RWPE2 (cell line): Measurements from ENCODE around the gene E2F6.
A peak's percentile ranks its signal among the peaks of the same experiment; 100 is the strongest.

Experiments used
- ATAC-seq: fragments of 200-7000 bp; cut with Tn5 transposase; 3 replicates; pipeline ENCODE4 v1.9.1; 2021; ENCODE audit warnings: low read depth
- DNase-seq: peaks from one replicate; pipeline ENCODE4 v3.0.0-alpha.2; 2020; ENCODE audit warnings: low spot score
- H3K27ac ChIP-seq: fragments of 450-650 bp; 2 replicates; pipeline ENCODE4 v1.5.1; 2017; ENCODE audit warnings: mild to moderate bottlenecking; ENCODE audit not compliant: poor library complexity, severe bottlenecking
- H3K27me3 ChIP-seq: fragments of 250-450 bp; sonication (Bioruptor Pico); 2 replicates; pipeline ENCODE4 v1.5.1; 2021; ENCODE audit warnings: mild to moderate bottlenecking, moderate library complexity; ENCODE audit not compliant: insufficient read depth, poor library complexity, severe bottlenecking
- H3K36me3 ChIP-seq: fragments of 250-450 bp; sonication (Bioruptor Pico); 2 replicates; pipeline ENCODE4 v1.5.1; 2020; ENCODE audit warnings: low read depth, mild to moderate bottlenecking, moderate library complexity
- H3K4me1 ChIP-seq: fragments of 250-450 bp; sonication (Bioruptor Pico); 2 replicates; pipeline ENCODE4 v1.5.1; 2021; ENCODE audit warnings: mild to moderate bottlenecking, moderate library complexity; ENCODE audit not compliant: insufficient read depth, poor library complexity, severe bottlenecking
- H3K4me3 ChIP-seq: fragments of 250-450 bp; sonication (Bioruptor Pico); 2 replicates; pipeline ENCODE4 v1.5.1; 2021; ENCODE audit warnings: mild to moderate bottlenecking, moderate library complexity; ENCODE audit not compliant: severe bottlenecking
- H3K9me3 ChIP-seq: fragments of 250-450 bp; sonication (Bioruptor Pico); 2 replicates; pipeline ENCODE4 v1.5.1; 2021; ENCODE audit warnings: mild to moderate bottlenecking, moderate library complexity; ENCODE audit not compliant: severe bottlenecking
- TF ChIP-seq, protein P1 (sequence below): fragments of 450-650 bp; IDR thresholded peaks from one replicate; pipeline ENCODE4 v1.5.1; 2017; ENCODE audit warnings: mild to moderate bottlenecking, moderate library complexity; ENCODE audit not compliant: poor library complexity, severe bottlenecking

The E2F6 gene

DNA sequence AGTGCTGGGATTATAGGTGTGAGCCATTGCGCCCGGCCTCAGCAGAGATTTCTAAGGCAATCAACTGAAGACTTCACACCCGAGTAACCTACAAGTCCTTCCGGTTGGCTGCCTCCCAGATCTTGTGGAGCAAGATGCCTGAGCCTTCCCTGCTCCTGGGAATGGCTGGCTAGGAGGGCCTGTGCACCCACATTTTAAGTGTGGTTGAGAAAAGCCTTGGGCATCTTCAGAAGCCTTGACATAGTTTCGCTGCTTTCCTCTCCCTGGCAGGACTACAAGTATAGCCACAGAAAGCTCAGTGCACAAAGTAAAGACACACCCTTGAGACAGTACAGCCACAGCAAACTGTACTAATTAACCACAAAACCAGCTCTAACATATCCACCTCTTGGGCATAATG, 35.2 kb downstream of the E2F6 start:
- Histone ChIP-seq H3K4me1 (no peaks in the 10 kb centered on the region), H3K9me3 (no peaks in the 10 kb centered on the region), H3K36me3 (no peaks in the 10 kb centered on the region), H3K4me3 (no peak overlapping the region), H3K27me3 (no peaks in the 10 kb centered on the region), H3K27ac (no peak overlapping the region)
- TF ChIP-seq, protein P1, sequence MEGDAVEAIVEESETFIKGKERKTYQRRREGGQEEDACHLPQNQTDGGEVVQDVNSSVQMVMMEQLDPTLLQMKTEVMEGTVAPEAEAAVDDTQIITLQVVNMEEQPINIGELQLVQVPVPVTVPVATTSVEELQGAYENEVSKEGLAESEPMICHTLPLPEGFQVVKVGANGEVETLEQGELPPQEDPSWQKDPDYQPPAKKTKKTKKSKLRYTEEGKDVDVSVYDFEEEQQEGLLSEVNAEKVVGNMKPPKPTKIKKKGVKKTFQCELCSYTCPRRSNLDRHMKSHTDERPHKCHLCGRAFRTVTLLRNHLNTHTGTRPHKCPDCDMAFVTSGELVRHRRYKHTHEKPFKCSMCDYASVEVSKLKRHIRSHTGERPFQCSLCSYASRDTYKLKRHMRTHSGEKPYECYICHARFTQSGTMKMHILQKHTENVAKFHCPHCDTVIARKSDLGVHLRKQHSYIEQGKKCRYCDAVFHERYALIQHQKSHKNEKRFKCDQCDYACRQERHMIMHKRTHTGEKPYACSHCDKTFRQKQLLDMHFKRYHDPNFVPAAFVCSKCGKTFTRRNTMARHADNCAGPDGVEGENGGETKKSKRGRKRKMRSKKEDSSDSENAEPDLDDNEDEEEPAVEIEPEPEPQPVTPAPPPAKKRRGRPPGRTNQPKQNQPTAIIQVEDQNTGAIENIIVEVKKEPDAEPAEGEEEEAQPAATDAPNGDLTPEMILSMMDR, result no peak
- ATAC-seq (0 out of 3 replicates have a peak, but pooled peaks have one; percentile 19), DNase-seq (no peak)

DNA sequence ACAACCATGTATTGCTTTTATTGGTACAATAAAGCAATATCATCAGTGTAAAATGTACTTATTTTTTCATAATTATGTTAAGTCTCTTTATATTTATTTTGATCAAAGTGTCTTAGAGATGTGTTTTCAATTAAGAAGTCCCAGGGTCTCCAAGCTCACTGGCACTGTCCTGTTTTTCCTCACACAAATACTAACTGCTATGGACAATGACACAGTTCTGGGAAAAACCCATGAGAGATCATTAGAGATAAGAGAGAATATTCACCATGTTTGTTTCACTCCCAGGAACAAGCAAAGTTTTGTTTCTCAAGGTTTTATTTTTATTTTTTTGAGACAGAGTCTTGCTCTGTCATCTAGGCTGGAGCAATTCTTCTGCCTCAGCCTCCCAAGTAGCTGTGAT, 38.7 kb downstream of the E2F6 start:
- DNase-seq, result no peak
- no peak overlapping the region for H3K4me3 ChIP-seq
- H3K27ac ChIP-seq, result no peak overlapping the region
- no peaks in the 10 kb centered on the region for H3K9me3 ChIP-seq
- H3K36me3 ChIP-seq, result no peaks in the 10 kb centered on the region
- H3K4me1 ChIP-seq, result no peaks in the 10 kb centered on the region
- no peaks in the 10 kb centered on the region for H3K27me3 ChIP-seq
- TF ChIP-seq, protein P1, result no peak
- no peak for ATAC-seq

DNA sequence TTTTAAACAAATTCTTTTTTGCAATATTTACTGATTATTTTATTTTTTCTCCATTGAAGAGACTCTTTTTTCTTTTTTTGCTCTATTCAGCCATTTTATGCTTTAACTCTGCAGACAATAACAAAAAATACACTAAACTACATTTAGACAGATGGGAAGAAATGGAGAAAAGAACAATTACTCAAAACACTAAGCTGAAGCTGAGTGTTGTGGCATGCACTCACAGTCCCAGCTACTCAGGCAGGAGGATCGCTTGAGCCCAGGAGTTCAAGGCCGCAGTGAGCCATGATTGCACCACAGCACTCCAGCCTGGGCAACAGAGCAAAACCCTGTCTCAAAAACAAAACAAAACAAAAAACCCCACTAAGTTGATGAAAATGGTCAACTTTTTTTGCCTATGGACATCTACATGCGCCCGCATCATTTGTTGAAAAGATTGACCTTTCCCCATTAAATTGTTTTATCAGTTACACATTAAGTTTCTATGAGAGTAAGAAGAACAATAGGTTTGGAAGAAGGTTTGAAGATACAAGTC, 43.0 kb downstream of the E2F6 start:
- TF ChIP-seq, protein P1, result no peak
- Histone ChIP-seq H3K9me3 (no peaks in the 10 kb centered on the region), H3K4me3 (no peak overlapping the region), H3K4me1 (no peaks in the 10 kb centered on the region), H3K27me3 (no peaks in the 10 kb centered on the region), H3K36me3 (no peaks in the 10 kb centered on the region), H3K27ac (no peak overlapping the region)
- no peak for DNase-seq
- ATAC-seq, result no peak

DNA sequence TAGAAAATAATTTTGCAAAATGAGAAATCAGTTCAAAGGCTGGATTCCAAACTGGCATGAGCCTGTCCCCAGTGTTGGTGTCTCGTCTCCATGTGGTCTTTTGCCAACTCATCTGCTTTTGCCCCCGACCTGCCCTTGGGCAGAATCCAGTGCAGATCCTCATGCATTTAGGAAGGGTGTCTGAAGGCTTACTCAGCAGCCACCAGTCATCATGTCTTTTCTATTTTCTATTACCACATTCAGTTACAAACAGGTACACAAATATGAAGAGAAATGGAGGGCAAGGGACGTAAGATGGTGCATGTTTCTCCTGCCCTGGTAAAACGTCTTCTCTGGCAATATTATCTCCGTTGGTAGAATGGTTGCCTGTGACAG, 43.5 kb downstream of the E2F6 start:
- H3K4me1 ChIP-seq, result no peaks in the 10 kb centered on the region
- TF ChIP-seq, protein P1, result no peak
- H3K4me3 ChIP-seq, result no peak overlapping the region
- no peak for DNase-seq
- H3K36me3 ChIP-seq, result no peaks in the 10 kb centered on the region
- no peaks in the 10 kb centered on the region for H3K27me3 ChIP-seq
- H3K27ac ChIP-seq, result no peak overlapping the region
- H3K9me3 ChIP-seq, result no peaks in the 10 kb centered on the region
- no peak for ATAC-seq

DNA sequence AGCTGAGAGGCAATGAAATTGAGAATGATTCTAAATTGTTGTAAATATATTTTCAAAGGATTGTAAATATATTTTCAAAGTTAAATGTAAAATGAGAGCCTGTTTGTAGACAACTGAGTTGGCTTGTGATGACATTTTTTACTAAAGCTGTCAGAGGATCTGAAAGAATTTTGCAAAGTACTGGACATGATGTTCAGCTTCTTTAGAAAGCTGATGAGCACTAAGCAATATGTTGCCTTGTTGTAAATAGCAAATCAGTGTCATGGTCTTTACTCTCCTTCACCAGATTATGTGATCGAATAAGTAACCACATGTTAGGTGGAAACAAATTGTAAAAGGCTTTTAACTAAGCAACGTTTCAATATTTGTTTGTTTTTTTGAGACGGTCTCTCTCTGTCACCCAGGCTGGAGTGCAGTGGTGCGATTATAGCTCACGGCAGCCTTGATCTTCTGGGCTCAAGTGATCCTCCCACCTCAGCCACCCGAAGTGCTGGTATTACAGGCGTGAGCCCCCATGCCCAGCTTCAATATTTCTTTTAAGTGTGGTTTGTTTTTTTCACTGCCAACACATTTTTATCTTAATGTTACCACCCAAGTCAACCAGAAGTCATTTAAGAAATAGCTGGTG, 44.0 kb downstream of the E2F6 start:
- no peaks in the 10 kb centered on the region for H3K4me1 ChIP-seq
- no peaks in the 10 kb centered on the region for H3K27me3 ChIP-seq
- no peaks in the 10 kb centered on the region for H3K36me3 ChIP-seq
- no peak for ATAC-seq
- H3K9me3 ChIP-seq, result no peaks in the 10 kb centered on the region
- no peak overlapping the region for H3K4me3 ChIP-seq
- TF ChIP-seq, protein P1, result no peak
- H3K27ac ChIP-seq, result no peak overlapping the region
- no peak for DNase-seq
